PC-9 (cell line): Measurements from ENCODE around the gene DNAJC12. TPM values are rescaled to one million over a fixed set of nuclear protein-coding genes. Genes with fewer than 3 reads are reported as not detected.

ENCODE experiments used
- BruUV-seq: library from RNA; stranded (reverse); fragments of 400-500 nt; replicated peaks from 2 replicates; lab custom pipeline; 2021; lab: Mats Ljungman, UMichigan
- CTCF ChIA-PET: fragments of 300-600 bp; sonication (Branson Sonifier 250); formaldehyde crosslinking; loops from one replicate; lab custom pipeline; 2022; ENCODE audit warnings: antibody characterized with exemption; lab: Charles Lee
- POLR2A ChIA-PET: fragments of 300-600 bp; sonication (Branson Sonifier 250); formaldehyde crosslinking; loops from one replicate; lab custom pipeline; 2022; ENCODE audit warnings: antibody characterized with exemption; ENCODE audit not compliant: unreplicated experiment; lab: Charles Lee
- DNase-seq, 2 experiments: peaks; one replicate each; pipeline versions ENCODE4 v3.0.0 to v3.0.0-alpha.2; 2015 to 2022; ENCODE audit warnings: mixed read lengths in 1 of 2
- H2AFZ ChIP-seq: fragments of 200-600 bp; sonication (generic); 2 replicates; pipeline ENCODE4 v1.8.1; 2017; ENCODE audit warnings: antibody characterized with exemption
- H3F3A ChIP-seq: fragments of 200-600 bp; sonication (generic); 2 replicates; pipeline ENCODE4 v1.8.1; 2017; ENCODE audit warnings: antibody characterized with exemption, mild to moderate bottlenecking, low read depth; ENCODE audit not compliant: insufficient read depth
- H3K27ac ChIP-seq: fragments of 200-600 bp; sonication (generic); 2 replicates; pipeline ENCODE4 v1.6.1; 2016; ENCODE audit warnings: mixed run types
- H3K27me3 ChIP-seq: fragments of 200-600 bp; sonication (generic); 2 replicates; pipeline ENCODE4 v1.6.1; 2016; ENCODE audit warnings: low read depth, mixed run types; ENCODE audit not compliant: insufficient read depth
- H3K36me3 ChIP-seq: fragments of 200-600 bp; sonication (generic); 2 replicates; pipeline ENCODE4 v1.6.1; 2016; ENCODE audit warnings: low read depth, mixed run types
- H3K4me1 ChIP-seq: fragments of 200-600 bp; sonication (generic); replicated peaks from 2 replicates; pipeline ENCODE4 v1.6.1; 2016; ENCODE audit warnings: mixed run types; ENCODE audit not compliant: insufficient read depth
- H3K4me2 ChIP-seq: fragments of 200-600 bp; sonication (generic); 2 replicates; pipeline ENCODE4 v1.6.1; 2017; ENCODE audit warnings: mixed run types
- H3K4me3 ChIP-seq: fragments of 200-600 bp; sonication (generic); 2 replicates; pipeline ENCODE4 v1.6.1; 2016; ENCODE audit warnings: mixed run types
- H3K79me2 ChIP-seq: fragments of 200-600 bp; sonication (generic); 2 replicates; pipeline ENCODE4 v1.6.1; 2017; ENCODE audit warnings: low read depth, mixed run types
- H3K9me2 ChIP-seq: fragments of 200-600 bp; sonication (generic); 2 replicates; pipeline ENCODE4 v1.8.1; 2017; ENCODE audit warnings: mild to moderate bottlenecking; ENCODE audit not compliant: insufficient read depth
- H3K9me3 ChIP-seq: fragments of 200-600 bp; sonication (generic); 2 replicates; pipeline ENCODE4 v1.8.1; 2016; ENCODE audit warnings: low read depth; ENCODE audit not compliant: insufficient read depth
- H4K20me1 ChIP-seq: fragments of 200-600 bp; sonication (generic); 2 replicates; pipeline ENCODE4 v1.8.1; 2017; ENCODE audit not compliant: insufficient read depth
- EZH2 ChIP-seq: fragments of 200-600 bp; sonication (generic); IDR thresholded peaks from 2 replicates; pipeline ENCODE4 v1.8.0; 2017; ENCODE audit warnings: antibody characterized with exemption, low read depth
- intact Hi-C: fragments of 100-400 bp; cut with micrococcal nuclease; formaldehyde crosslinking; loops from one replicate; pipeline ENCODE4 v1.10.0; 2022; ENCODE audit not compliant: unreplicated experiment
- total RNA-seq: library from RNA; stranded (reverse); gene quantifications from 2 replicates; pipeline ENCODE4 v1.2.3, GENCODE V29; 2021
- TF ChIP-seq, protein P1 (sequence below): fragments of 200-600 bp; sonication (generic); conservative IDR thresholded peaks from 2 replicates; pipeline ENCODE4 v1.6.1; 2017; ENCODE audit warnings: mixed run types, antibody characterized with exemption, mild to moderate bottlenecking, moderate library complexity

DNAJC12 gene
- total RNA-seq, 1 experiment from 2014 or later, result 0.33 TPM

- TF ChIP-seq, protein P1, sequence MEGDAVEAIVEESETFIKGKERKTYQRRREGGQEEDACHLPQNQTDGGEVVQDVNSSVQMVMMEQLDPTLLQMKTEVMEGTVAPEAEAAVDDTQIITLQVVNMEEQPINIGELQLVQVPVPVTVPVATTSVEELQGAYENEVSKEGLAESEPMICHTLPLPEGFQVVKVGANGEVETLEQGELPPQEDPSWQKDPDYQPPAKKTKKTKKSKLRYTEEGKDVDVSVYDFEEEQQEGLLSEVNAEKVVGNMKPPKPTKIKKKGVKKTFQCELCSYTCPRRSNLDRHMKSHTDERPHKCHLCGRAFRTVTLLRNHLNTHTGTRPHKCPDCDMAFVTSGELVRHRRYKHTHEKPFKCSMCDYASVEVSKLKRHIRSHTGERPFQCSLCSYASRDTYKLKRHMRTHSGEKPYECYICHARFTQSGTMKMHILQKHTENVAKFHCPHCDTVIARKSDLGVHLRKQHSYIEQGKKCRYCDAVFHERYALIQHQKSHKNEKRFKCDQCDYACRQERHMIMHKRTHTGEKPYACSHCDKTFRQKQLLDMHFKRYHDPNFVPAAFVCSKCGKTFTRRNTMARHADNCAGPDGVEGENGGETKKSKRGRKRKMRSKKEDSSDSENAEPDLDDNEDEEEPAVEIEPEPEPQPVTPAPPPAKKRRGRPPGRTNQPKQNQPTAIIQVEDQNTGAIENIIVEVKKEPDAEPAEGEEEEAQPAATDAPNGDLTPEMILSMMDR, result no peak
- no peak for TF ChIP-seq EZH2
- ChIA-PET POLR2A (no interaction called here), CTCF (no interaction called here)
- DNase-seq, result no peak
- no TSS peak for BruUV-seq
- Histone ChIP-seq H3K79me2 (no peaks in the 10 kb centered on the region), H3K9me2 (no peaks in the 10 kb centered on the region), H3F3A (no peaks in the 10 kb centered on the region), H3K4me3 (no peak overlapping the region), H3K9me3 (no peaks in the 10 kb centered on the region), H4K20me1 (no peaks in the 10 kb centered on the region), H3K27ac (no peak overlapping the region), H2AFZ (no peak overlapping the region), H3K4me2 (no peak overlapping the region), H3K4me1 (no peaks in the 10 kb centered on the region), H3K27me3 (no peaks in the 10 kb centered on the region), H3K36me3 (no peaks in the 10 kb centered on the region)
- intact Hi-C loops, result no loop called here
Measured at GRCh38 chr10:67804395-67804678, 33.7 kb downstream of the DNAJC12 start.

GRCh38 chr10:67803588-67804394, 34.2 kb downstream of the DNAJC12 start:
- Histone ChIP-seq H3K9me3 (no peaks in the 10 kb centered on the region), H3K27ac (no peak overlapping the region), H3K27me3 (no peaks in the 10 kb centered on the region), H3K4me1 (no peaks in the 10 kb centered on the region), H4K20me1 (no peaks in the 10 kb centered on the region), H3K36me3 (no peaks in the 10 kb centered on the region), H3F3A (no peaks in the 10 kb centered on the region), H2AFZ (no peak overlapping the region), H3K4me2 (no peak overlapping the region), H3K4me3 (no peak overlapping the region), H3K9me2 (no peaks in the 10 kb centered on the region), H3K79me2 (no peaks in the 10 kb centered on the region)
- ChIA-PET POLR2A (no interaction called here), CTCF (no interaction called here)
- BruUV-seq, result no TSS peak
- TF ChIP-seq EZH2, result no peak
- TF ChIP-seq, protein P1, result no peak
- DNase-seq, result no peak
- intact Hi-C loops, result no loop called here

GRCh38 chr10:67802767-67803538, 35.0 kb downstream of the DNAJC12 start:
- H3K4me2 ChIP-seq, result no peak overlapping the region
- no peaks in the 10 kb centered on the region for H3F3A ChIP-seq

More at GRCh38 chr10:67802767-67803538, 35.0 kb downstream of the DNAJC12 start:
- intact Hi-C loops, result no loop called here
- Histone ChIP-seq H3K36me3 (no peaks in the 10 kb centered on the region), H3K4me1 (no peaks in the 10 kb centered on the region), H3K4me3 (no peak overlapping the region), H3K9me2 (no peaks in the 10 kb centered on the region), H3K9me3 (no peaks in the 10 kb centered on the region), H4K20me1 (no peaks in the 10 kb centered on the region), H3K27me3 (no peaks in the 10 kb centered on the region), H3K27ac (no peak overlapping the region), H3K79me2 (no peaks in the 10 kb centered on the region), H2AFZ (no peak overlapping the region)
- POLR2A ChIA-PET, result no interaction called here
- BruUV-seq, result no TSS peak
- no peak for TF ChIP-seq EZH2
- TF ChIP-seq, protein P1, result no peak
- no peak for DNase-seq
- CTCF ChIA-PET, result no interaction called here
